ENCODE measurements around the gene MMP15. TPM values are rescaled to one million over a fixed set of nuclear protein-coding genes. Genes with fewer than 3 reads are reported as not detected.

Gene MMP15
- total and polyA plus RNA-seq, 2 donors (not counting 3 experiments of a cell fraction or from before 2014, with no cell fraction given) = 12.6 to 16.0 TPM

- intact Hi-C loops (cut with micrococcal nuclease) = no loop called here
- Histone ChIP-seq H3K27me3 (ENCODE audit: control insufficient read depth in 2 of 2, insufficient read depth in 2 of 2, low read length in 2 of 2) (no peaks in the 10 kb centered on the region), H2AFZ (ENCODE audit: low read depth, low read length) (no peak overlapping the region), H3K4me1 (ENCODE audit: control insufficient read depth, extremely low read depth, insufficient read depth, low read length) (peaks cover 9% of the 10 kb centered on the region), H4K20me1 (replicated peaks; ENCODE audit: control insufficient read depth, extremely low read depth, insufficient read depth, low read length) (no peaks in the 10 kb centered on the region), H3K9me3 (replicated peaks; ENCODE audit: control insufficient read depth, insufficient read depth, low read length) (no peaks in the 10 kb centered on the region), H3K4me2 (ENCODE audit: insufficient read depth, low read length) (no peak overlapping the region), H3K36me3 (ENCODE audit: control insufficient read depth in 2 of 2, extremely low read depth in 1 of 2, insufficient read depth in 2 of 2, low read length in 2 of 2) (no peaks in the 10 kb centered on the region), H3K9ac (replicated peaks; ENCODE audit: extremely low read depth, insufficient read depth, low read length) (no peak overlapping the region), H3K79me2 (ENCODE audit: control insufficient read depth, insufficient read depth, low read length) (no peaks in the 10 kb centered on the region), H3K27ac (ENCODE audit: insufficient read depth, low read depth, low read length) (no peak overlapping the region), H3K9me1 (replicated peaks; ENCODE audit: control insufficient read depth, extremely low read depth, insufficient read depth, low read length) (no peaks in the 10 kb centered on the region), H3K4me3 (replicated peaks in 1 of 3; ENCODE audit: insufficient read depth in 1 of 3, low read depth in 1 of 3, low read length in 3 of 3) (no peak overlapping the region)
- CTCF ChIA-PET = no interaction called here
- no TSS peak for BruUV-seq (replicated peaks)
- dilution Hi-C loops (cut with MboI; ENCODE audit: extremely low pct_ligation_motif_present, low sequenced_read_pairs) = no loop called here
- DNase-seq (ENCODE audit: low read depth, low spot score) (no peak), FAIRE-seq (no peak)
- TF ChIP-seq MAX (IDR thresholded peaks at IDR 0.05; ENCODE audit: insufficient read depth, insufficient read length) = no peak
- TF ChIP-seq CTCF (IDR thresholded peaks at IDR 0.05; ENCODE audit: extremely low read depth in 1 of 2, insufficient read depth in 1 of 2, low read depth in 1 of 2, low read length in 2 of 2) = no peak
- TF ChIP-seq JUN (IDR thresholded peaks at IDR 0.05; ENCODE audit: borderline replicate concordance, insufficient read depth, insufficient read length, low read depth) = no peak
- TF ChIP-seq EZH2 (IDR thresholded peaks at IDR 0.05; ENCODE audit: borderline replicate concordance, low read depth, low read length, severe bottlenecking) = no peak
- no peak for TF ChIP-seq MYC (IDR thresholded peaks at IDR 0.05; ENCODE audit: low read depth, low read length)
- TF ChIP-seq POLR2A (IDR thresholded peaks at IDR 0.05; ENCODE audit: low read depth, low read length) = no peak
- no peak for TF ChIP-seq POLR2AphosphoS5 (IDR thresholded peaks at IDR 0.05; ENCODE audit: insufficient read depth, low read depth, low read length)
- no peak for TF ChIP-seq FOS (IDR thresholded peaks at IDR 0.05; ENCODE audit: borderline replicate concordance, insufficient read depth, low read length)
- no peak for TF ChIP-seq GATA2 (IDR thresholded peaks at IDR 0.05; ENCODE audit: insufficient read depth, insufficient read length, low read depth, low read length)
- POLR2A ChIA-PET = no interaction called here
Measured at GRCh38 chr16:57982385-57982784, 43.2 kb upstream of the MMP15 start.

Measured in endothelial cell of umbilical vein (primary cell).